GM23338 (cell line): ENCODE results near the gene ZNF627. TPM values are rescaled to one million over a fixed set of nuclear protein-coding genes. Genes with fewer than 3 reads are reported as not detected.

ENCODE experiments used
- ATAC-seq: fragments of 200-7000 bp; cut with Tn5 transposase; 3 replicates; pipeline ENCODE4 v1.9.1; 2020
- DNase-seq: peaks from one replicate; pipeline ENCODE4 v3.0.0-alpha.2; 2015; ENCODE audit warnings: low spot score
- H2AFZ ChIP-seq: fragments of 200-600 bp; sonication (generic); 2 replicates; pipeline ENCODE4 v1.8.0; 2016; ENCODE audit warnings: antibody characterized with exemption, mild to moderate bottlenecking, moderate library complexity
- H3F3A ChIP-seq: fragments of 200-600 bp; sonication (generic); replicated peaks from 2 replicates; pipeline ENCODE4 v1.8.0; 2017; ENCODE audit warnings: antibody characterized with exemption, mixed run types, low read depth
- H3K27ac ChIP-seq: fragments of 200-600 bp; sonication (generic); 2 replicates; pipeline ENCODE4 v1.6.1; 2016; ENCODE audit warnings: low read depth
- H3K27me3 ChIP-seq: fragments of 200-600 bp; sonication (generic); 2 replicates; pipeline ENCODE4 v1.8.0; 2016; ENCODE audit warnings: mild to moderate bottlenecking, mixed run types, moderate library complexity; ENCODE audit not compliant: insufficient read depth
- H3K36me3 ChIP-seq: fragments of 200-600 bp; sonication (generic); 2 replicates; pipeline ENCODE4 v1.8.0; 2016; ENCODE audit warnings: mild to moderate bottlenecking; ENCODE audit not compliant: insufficient read depth
- H3K4me1 ChIP-seq: fragments of 200-600 bp; sonication (generic); 2 replicates; pipeline ENCODE4 v1.8.0; 2016; ENCODE audit warnings: mild to moderate bottlenecking, moderate library complexity; ENCODE audit not compliant: insufficient read depth
- H3K4me2 ChIP-seq: fragments of 200-600 bp; sonication (generic); 2 replicates; pipeline ENCODE4 v1.7.1; 2017; ENCODE audit warnings: mixed run types
- H3K4me3 ChIP-seq: fragments of 200-600 bp; sonication (generic); 2 replicates; pipeline ENCODE4 v1.6.1; 2016; ENCODE audit warnings: mixed run types
- H3K79me2 ChIP-seq: fragments of 200-600 bp; sonication (generic); replicated peaks from 2 replicates; pipeline ENCODE4 v1.8.0; 2017; ENCODE audit warnings: mild to moderate bottlenecking; ENCODE audit not compliant: insufficient read depth
- H3K9me2 ChIP-seq: fragments of 200-600 bp; sonication (generic); 2 replicates; pipeline ENCODE4 v1.8.0; 2017; ENCODE audit not compliant: insufficient read depth
- H4K20me1 ChIP-seq: fragments of 200-600 bp; sonication (generic); replicated peaks from 2 replicates; pipeline ENCODE4 v1.8.0; 2017; ENCODE audit warnings: mild to moderate bottlenecking; ENCODE audit not compliant: insufficient read depth
- H3K27ac Mint-ChIP-seq: 2 replicates; pipeline ENCODE4 v1.8.0; 2020; ENCODE audit warnings: inconsistent platforms, mild to moderate bottlenecking, moderate library complexity, mixed read lengths
- H3K27me3 Mint-ChIP-seq: 3 replicates; pipeline ENCODE4 v1.8.0; 2022; ENCODE audit warnings: low read depth, mild to moderate bottlenecking, moderate library complexity, mixed read lengths, inconsistent platforms; ENCODE audit not compliant: insufficient read depth, poor library complexity
- H3K36me3 Mint-ChIP-seq: 3 replicates; pipeline ENCODE4 v1.8.0; 2021; ENCODE audit warnings: low read depth, mild to moderate bottlenecking, inconsistent platforms, moderate library complexity, mixed read lengths
- H3K4me1 Mint-ChIP-seq: 3 replicates; pipeline ENCODE4 v1.8.0; 2020; ENCODE audit warnings: mild to moderate bottlenecking, inconsistent platforms, mixed read lengths
- H3K4me3 Mint-ChIP-seq: 3 replicates; pipeline ENCODE4 v1.8.0; 2021; ENCODE audit warnings: moderate library complexity, mild to moderate bottlenecking, inconsistent platforms, mixed read lengths
- H3K9me3 Mint-ChIP-seq: 3 replicates; pipeline ENCODE4 v1.8.0; 2020; ENCODE audit warnings: moderate library complexity, mild to moderate bottlenecking, inconsistent platforms, mixed read lengths
- CREB1 ChIP-seq: fragments of 250-450 bp; sonication (Bioruptor Pico); IDR thresholded peaks from 2 replicates; pipeline ENCODE4 v1.5.0; 2020; ENCODE audit warnings: low read depth, mild to moderate bottlenecking, moderate library complexity
- CTCF ChIP-seq, 2 experiments: fragments of 200-600 bp in 1 of 2; sonication (generic) in 1 of 2; conservative IDR thresholded peaks; 2 replicates each; pipeline versions ENCODE4 v1.5.1 to v1.6.1; 2016 to 2017; ENCODE audit warnings: antibody characterized with exemption in 2 of 2, low read depth in 2 of 2, mild to moderate bottlenecking in 2 of 2, moderate library complexity in 1 of 2
- EZH2 ChIP-seq: fragments of 200-600 bp; sonication (generic); IDR thresholded peaks from one replicate; pipeline ENCODE4 v1.8.0; 2017; ENCODE audit warnings: antibody characterized with exemption, mild to moderate bottlenecking, low read depth; ENCODE audit not compliant: unreplicated experiment
- EZH2phosphoT487 ChIP-seq: fragments of 200-600 bp; sonication (generic); IDR thresholded peaks from one replicate; pipeline ENCODE4 v1.8.1; 2018; ENCODE audit warnings: antibody characterized with exemption; ENCODE audit not compliant: unreplicated experiment
- JUNB ChIP-seq: IDR thresholded peaks from one replicate; pipeline ENCODE4 v1.6.1; 2016; ENCODE audit warnings: antibody characterized with exemption; ENCODE audit not compliant: unreplicated experiment
- POLR2AphosphoS5 ChIP-seq: IDR thresholded peaks from 2 replicates; pipeline ENCODE4 v1.6.1; 2016; ENCODE audit warnings: antibody characterized with exemption, low read depth
- REST ChIP-seq: IDR thresholded peaks from one replicate; pipeline ENCODE4 v1.6.1; 2018; ENCODE audit warnings: antibody characterized with exemption; ENCODE audit not compliant: unreplicated experiment
- STAT1 ChIP-seq: IDR thresholded peaks from one replicate; pipeline ENCODE4 v1.6.1; 2016; ENCODE audit warnings: antibody characterized with exemption; ENCODE audit not compliant: unreplicated experiment
- ZNF331 ChIP-seq: fragments of 250-450 bp; sonication (Bioruptor Pico); IDR thresholded peaks from 2 replicates; pipeline ENCODE4 v1.5.0; 2020; ENCODE audit warnings: low read depth, mild to moderate bottlenecking, moderate library complexity
- ZNF462 ChIP-seq: fragments of 250-450 bp; sonication (Bioruptor Pico); IDR thresholded peaks from 2 replicates; pipeline ENCODE4 v1.5.0; 2020; ENCODE audit warnings: mild to moderate bottlenecking, moderate library complexity
- polyA plus RNA-seq: library from polyadenylated mRNA; unstranded; fragments of >200 nt; fragmentation: Nextera tagmentation; extraction: Ambion mirVana; gene quantifications from 2 replicates; pipeline ENCODE4 v1.2.1, GENCODE V29; 2016
- total RNA-seq: library from RNA; depleted of rRNA; stranded (reverse); fragments of >200 nt; shearing (Covaris generic); gene quantifications from 2 replicates; pipeline ENCODE4 v1.2.3, GENCODE V29; 2014

The ZNF627 gene
- total and polyA plus RNA-seq, 2 experiments from 2014 or later, result 9.0 to 15.4 TPM

- TF ChIP-seq REST (no peak), CTCF (conservative IDR thresholded peaks at IDR 0.05; ENCODE audit: low read depth in 2 of 2) (no peak), JUNB (no peak), ZNF331 (no peak), CREB1 (CRISPR knock-in tag) (no peak), EZH2 (no peak), POLR2AphosphoS5 (no peak), STAT1 (no peak)
These were observed 52.7 kb downstream of the ZNF627 start (continued) for GRCh38 chr19:11649941-11650340.

- no peaks in the 10 kb centered on the region for H3K79me2 ChIP-seq
- H3K27ac ChIP-seq, result no peak overlapping the region
- H3K9me3 Mint-ChIP-seq, result peaks cover 73% of the 10 kb centered on the region
- H3K36me3 ChIP-seq, result peaks cover 38% of the 10 kb centered on the region
- H3K4me3 Mint-ChIP-seq, result no peak overlapping the region
- H3K4me1 ChIP-seq, result no peaks in the 10 kb centered on the region
- H3K27ac Mint-ChIP-seq, result no peak overlapping the region
- no peak overlapping the region for H3K4me3 ChIP-seq
- no peaks in the 10 kb centered on the region for H3K4me1 Mint-ChIP-seq
- ATAC-seq (no peak), DNase-seq (no peak)
- no peaks in the 10 kb centered on the region for H4K20me1 ChIP-seq
- H2AFZ ChIP-seq, result no peak overlapping the region
- H3K27me3 Mint-ChIP-seq, result peaks cover 1% of the 10 kb centered on the region
- no peaks in the 10 kb centered on the region for H3K27me3 ChIP-seq
- no peaks in the 10 kb centered on the region for H3F3A ChIP-seq
- H3K4me2 ChIP-seq, result no peak overlapping the region
- no peaks in the 10 kb centered on the region for H3K9me2 ChIP-seq
- peaks cover 86% of the 10 kb centered on the region for H3K36me3 Mint-ChIP-seq
- TF ChIP-seq EZH2phosphoT487, result no peak
- no peak for TF ChIP-seq ZNF462 (CRISPR knock-in tag)
- TF ChIP-seq POLR2AphosphoS5, result no peak
- TF ChIP-seq STAT1, result no peak
- TF ChIP-seq CTCF (conservative IDR thresholded peaks at IDR 0.05; ENCODE audit: low read depth in 2 of 2), result no peak
These were observed 53.8 kb downstream of the ZNF627 start for GRCh38 chr19:11651062-11651461.
